ENCODE measurements around the gene ABL1.

Gene ABL1

GRCh38 chr9:130894546-130894945 is 59.5 kb downstream of the ABL1 start:
- no peak for TF ChIP-seq REST (IDR thresholded peaks at IDR 0.05; ENCODE audit: insufficient read depth in 1 of 2, low read depth in 2 of 2, low read length in 2 of 2)
- TF ChIP-seq POLR2AphosphoS5 (IDR thresholded peaks at IDR 0.05; ENCODE audit: low read depth, low read length), result no peak
- no peak for TF ChIP-seq SIN3A (IDR thresholded peaks at IDR 0.05; ENCODE audit: borderline replicate concordance, insufficient read depth, low read length)
- TF ChIP-seq FOXP2 (optimal IDR thresholded peaks at IDR 0.05; ENCODE audit: borderline replicate concordance, extremely low read depth, extremely low read length, insufficient read depth), result no peak
- no peak for TF ChIP-seq TAF1 (IDR thresholded peaks at IDR 0.05; ENCODE audit: borderline replicate concordance, insufficient read depth, low read length)

- no peak for TF ChIP-seq REST (IDR thresholded peaks at IDR 0.05; ENCODE audit: insufficient read depth in 1 of 2, low read depth in 2 of 2, low read length in 2 of 2)
- TF ChIP-seq POLR2AphosphoS5 (IDR thresholded peaks at IDR 0.05; ENCODE audit: low read depth, low read length), result no peak
- no peak for TF ChIP-seq SIN3A (IDR thresholded peaks at IDR 0.05; ENCODE audit: borderline replicate concordance, insufficient read depth, low read length)
- no peak for TF ChIP-seq FOXP2 (optimal IDR thresholded peaks at IDR 0.05; ENCODE audit: borderline replicate concordance, extremely low read depth, extremely low read length, insufficient read depth)
- TF ChIP-seq TAF1 (IDR thresholded peaks at IDR 0.05; ENCODE audit: borderline replicate concordance, insufficient read depth, low read length), result no peak
These were observed 60.0 kb downstream of the ABL1 start for GRCh38 chr9:130895038-130895437.

GRCh38 chr9:130895481-130896232 is 60.6 kb downstream of the ABL1 start:
- TF ChIP-seq REST (IDR thresholded peaks at IDR 0.05; ENCODE audit: insufficient read depth in 1 of 2, low read depth in 2 of 2, low read length in 2 of 2) (no peak), SIN3A (IDR thresholded peaks at IDR 0.05; ENCODE audit: borderline replicate concordance, insufficient read depth, low read length) (no peak), TAF1 (IDR thresholded peaks at IDR 0.05; ENCODE audit: borderline replicate concordance, insufficient read depth, low read length) (no peak), POLR2AphosphoS5 (IDR thresholded peaks at IDR 0.05; ENCODE audit: low read depth, low read length) (no peak), FOXP2 (optimal IDR thresholded peaks at IDR 0.05; ENCODE audit: borderline replicate concordance, extremely low read depth, extremely low read length, insufficient read depth) (no peak)

GRCh38 chr9:130896233-130897014 is 61.4 kb downstream of the ABL1 start, which contains the start of gene QRFP:
Gene QRFP, minus strand, starts transcription at chr9:130896812. Its CDS starts 2,974 bp downstream, at chr9:130893838.
- TF ChIP-seq SIN3A (IDR thresholded peaks at IDR 0.05; ENCODE audit: borderline replicate concordance, insufficient read depth, low read length) (no peak), TAF1 (IDR thresholded peaks at IDR 0.05; ENCODE audit: borderline replicate concordance, insufficient read depth, low read length) (no peak), POLR2AphosphoS5 (IDR thresholded peaks at IDR 0.05; ENCODE audit: low read depth, low read length) (no peak), FOXP2 (optimal IDR thresholded peaks at IDR 0.05; ENCODE audit: borderline replicate concordance, extremely low read depth, extremely low read length, insufficient read depth) (no peak)

- TF ChIP-seq SIN3A (IDR thresholded peaks at IDR 0.05; ENCODE audit: borderline replicate concordance, insufficient read depth, low read length), result no peak
- no peak for TF ChIP-seq FOXP2 (optimal IDR thresholded peaks at IDR 0.05; ENCODE audit: borderline replicate concordance, extremely low read depth, extremely low read length, insufficient read depth)
- no peak for TF ChIP-seq REST (IDR thresholded peaks at IDR 0.05; ENCODE audit: insufficient read depth in 1 of 2, low read depth in 2 of 2, low read length in 2 of 2)
- no peak for TF ChIP-seq POLR2AphosphoS5 (IDR thresholded peaks at IDR 0.05; ENCODE audit: low read depth, low read length)
- no peak for TF ChIP-seq TAF1 (IDR thresholded peaks at IDR 0.05; ENCODE audit: borderline replicate concordance, insufficient read depth, low read length)
These were observed 62.2 kb downstream of the ABL1 start for GRCh38 chr9:130897105-130897751.

Measured in PFSK-1 (cell line).